GM19397 (cell line): Measurements from ENCODE around the gene ANKRD53.
"Not testable (repeated sequence)": the region's sequence is repeated elsewhere in the genome, so short reads cannot be mapped to it uniquely, and the experiment has no call there.

Experiments
- ATAC-seq: cut with Tn5 transposase; IDR thresholded peaks from one replicate; pipeline ENCODE4 v1.9.1; 2021; ENCODE audit warnings: mild to moderate bottlenecking, moderate library complexity; ENCODE audit not compliant: unreplicated experiment

Gene ANKRD53

GRCh38 chr2:70988151-70988550 is 9.7 kb downstream of the ANKRD53 start:
- ATAC-seq = no peak

GRCh38 chr2:70988726-70989648 is 10.6 kb downstream of the ANKRD53 start:
- ATAC-seq = no peak

- ATAC-seq = no peak
These were observed 11.8 kb downstream of the ANKRD53 start for GRCh38 chr2:70990216-70990615.

GRCh38 chr2:70991142-70991541 is 12.7 kb downstream of the ANKRD53 start:
- ATAC-seq = no peak

GRCh38 chr2:70991742-70992141 is 13.3 kb downstream of the ANKRD53 start:
- ATAC-seq = no peak

GRCh38 chr2:70992945-70993853 is 14.8 kb downstream of the ANKRD53 start:
- no peak for ATAC-seq

- ATAC-seq = peak; percentile 28
These were observed 15.7 kb downstream of the ANKRD53 start for GRCh38 chr2:70994009-70994698.

- ATAC-seq = peak; percentile 97
These were observed 16.4 kb downstream of the ANKRD53 start, which contains the start of gene TEX261 for GRCh38 chr2:70994699-70995425. TSS of gene TEX261 (minus strand) at chr2:70994873. CDS start at chr2:70994757, 116 bp downstream.

GRCh38 chr2:70995426-70995729 is 16.9 kb downstream of the ANKRD53 start:
- peak; percentile 30 for ATAC-seq

- not testable (repeated sequence) for ATAC-seq
These were observed 20.5 kb downstream of the ANKRD53 start for GRCh38 chr2:70998885-70999284.

- ATAC-seq = no peak
These were observed 20.9 kb downstream of the ANKRD53 start for GRCh38 chr2:70999362-70999761.

- ATAC-seq = not testable (repeated sequence)
These were observed 21.5 kb downstream of the ANKRD53 start for GRCh38 chr2:70999931-71000330.

- peak; percentile 84 for ATAC-seq
These were observed 22.6 kb downstream of the ANKRD53 start for GRCh38 chr2:71000780-71001591.

GRCh38 chr2:71001592-71001927 is 23.1 kb downstream of the ANKRD53 start:
- ATAC-seq = no peak

GRCh38 chr2:71001981-71002570 is 23.6 kb downstream of the ANKRD53 start:
- ATAC-seq = no peak

- no peak for ATAC-seq
These were observed 25.0 kb downstream of the ANKRD53 start for GRCh38 chr2:71003396-71003795.

GRCh38 chr2:71003966-71004755 is 25.7 kb downstream of the ANKRD53 start:
- no peak for ATAC-seq

GRCh38 chr2:71004857-71005256 is 26.4 kb downstream of the ANKRD53 start:
- no peak for ATAC-seq
